GM19455 (cell line): Measurements from ENCODE around the gene PRKG1.
"Not testable (repeated sequence)": the region's sequence is repeated elsewhere in the genome, so short reads cannot be mapped to it uniquely, and the experiment has no call there.

ENCODE experiments used
- ATAC-seq: cut with Tn5 transposase; IDR thresholded peaks from one replicate; pipeline ENCODE4 v1.9.1; 2021; ENCODE audit not compliant: unreplicated experiment

Gene PRKG1

DNA sequence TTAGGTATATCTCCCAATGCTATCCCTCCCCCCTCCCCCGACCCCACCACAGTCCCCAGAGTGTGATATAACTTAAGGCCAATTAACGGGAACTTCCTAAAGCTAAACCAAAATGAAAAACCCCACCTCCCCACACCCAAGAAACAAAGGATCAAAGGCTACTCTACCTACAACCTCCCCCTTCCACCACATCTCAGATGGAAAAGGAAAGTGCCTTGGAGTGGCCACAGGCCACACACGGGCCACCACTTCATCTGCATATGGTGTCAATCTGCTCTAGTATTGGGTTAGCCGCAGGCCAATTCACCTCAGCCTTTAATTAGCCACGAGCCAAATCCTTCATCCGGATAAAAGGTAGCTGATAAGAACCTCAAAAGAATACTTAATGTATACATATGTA, 605.6 kb downstream of the PRKG1 start:
- ATAC-seq, result no peak

DNA sequence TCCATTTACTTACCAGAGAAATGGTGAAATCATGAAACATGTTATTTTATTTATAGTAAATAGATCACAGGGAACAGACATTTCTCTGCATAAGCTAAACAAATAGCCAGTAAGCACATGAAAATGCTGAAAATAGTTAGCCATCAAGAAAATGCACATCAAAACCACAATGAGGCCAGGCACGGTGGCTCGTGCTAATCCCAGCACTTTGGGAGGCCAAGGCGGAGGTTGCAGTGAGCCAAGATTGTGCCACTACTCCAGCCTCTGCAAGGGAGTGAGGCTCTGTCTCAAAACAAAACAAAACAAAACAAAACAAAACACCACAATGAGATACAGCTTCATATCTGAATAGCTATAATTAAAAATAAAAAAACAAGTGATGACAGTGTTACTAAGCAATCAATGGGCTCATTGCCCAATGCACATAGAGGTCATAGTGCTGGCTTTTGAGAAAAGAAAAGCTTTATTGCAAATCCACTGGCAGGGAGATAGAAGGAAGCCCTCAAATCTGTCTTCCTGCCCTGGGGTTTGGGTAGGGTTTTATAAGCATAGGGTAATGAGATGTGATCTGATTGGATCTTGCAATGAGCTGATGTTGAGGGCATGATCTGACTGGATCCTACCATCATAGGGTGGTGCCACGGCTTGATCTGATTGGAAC, 608.9 kb downstream of the PRKG1 start:
- no peak for ATAC-seq

DNA sequence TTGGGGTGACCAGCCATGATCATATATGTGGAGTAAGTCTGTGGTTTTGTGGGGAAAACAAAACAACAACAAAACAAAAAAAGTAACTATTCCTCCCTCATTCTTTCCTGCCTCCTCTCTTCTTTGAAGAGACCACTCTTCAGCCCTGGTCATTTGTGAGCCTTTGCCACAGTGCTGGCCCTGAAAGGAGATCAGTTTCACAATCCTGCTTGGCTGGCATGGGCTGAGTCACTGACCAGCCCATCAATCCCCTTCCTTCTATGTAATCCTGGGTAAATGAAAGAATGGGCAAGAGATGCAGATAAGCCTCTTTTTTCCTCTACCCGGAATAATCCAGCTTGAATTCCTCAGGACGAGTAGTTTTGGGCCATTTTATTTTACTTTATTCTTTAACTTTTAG, 611.5 kb downstream of the PRKG1 start:
- no peak for ATAC-seq

DNA sequence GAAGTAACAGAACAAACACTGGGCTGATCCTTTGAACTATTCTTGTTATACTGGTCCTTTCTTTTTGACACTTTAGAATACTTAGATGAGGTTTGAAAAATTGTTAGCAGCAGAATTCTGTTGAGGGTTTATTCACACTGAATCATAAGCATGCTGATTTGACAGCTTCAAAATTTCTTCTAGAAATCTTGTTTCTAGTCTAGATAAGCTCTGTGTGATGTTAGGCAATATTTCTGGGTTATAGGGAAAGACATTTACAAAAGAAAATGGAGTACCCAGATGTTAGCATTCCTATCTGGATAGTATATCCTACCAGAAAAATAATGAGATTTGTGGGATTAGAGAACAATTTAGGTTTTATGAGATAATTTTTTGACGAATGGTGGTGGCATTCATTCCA, 613.0 kb downstream of the PRKG1 start:
- ATAC-seq, result no peak

DNA sequence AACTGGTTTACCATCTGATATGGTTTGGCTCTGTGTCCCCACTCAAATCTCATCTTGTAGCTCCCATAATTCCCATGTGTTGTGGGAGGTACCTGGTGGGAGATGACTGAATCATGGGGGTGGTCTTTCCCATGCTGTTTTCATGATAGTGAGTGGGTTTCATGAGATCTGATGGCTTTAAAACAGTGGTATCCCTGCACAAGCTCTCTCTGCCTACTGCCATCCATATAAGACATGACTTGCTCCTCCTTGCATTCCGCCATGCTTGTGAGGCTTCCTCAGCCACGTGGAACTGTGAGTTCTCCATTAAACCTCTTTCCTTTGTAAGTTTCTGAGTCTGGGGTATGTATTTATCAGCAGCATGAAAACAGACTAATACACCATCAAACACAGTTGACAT, 614.5 kb downstream of the PRKG1 start:
- ATAC-seq, result not testable (repeated sequence)

DNA sequence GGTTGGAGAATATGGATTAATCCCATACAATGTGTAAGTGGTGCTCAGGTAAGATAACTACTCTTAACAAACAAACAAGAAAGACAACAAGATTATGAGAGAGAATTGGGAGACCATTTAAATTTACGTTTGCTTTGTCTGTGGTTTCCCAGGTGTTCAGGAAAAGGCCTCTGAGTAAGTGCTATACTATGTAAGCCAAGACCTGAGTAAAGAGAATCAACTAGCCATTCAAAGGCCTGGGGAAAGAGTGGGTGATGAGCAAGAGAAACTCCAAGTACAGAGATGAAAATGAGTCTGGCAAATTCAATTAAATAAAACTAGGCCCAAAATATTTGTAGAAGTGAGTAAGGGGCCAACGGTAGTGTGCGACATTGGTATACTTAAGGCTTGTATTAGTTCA, 615.2 kb downstream of the PRKG1 start:
- ATAC-seq, result no peak

DNA sequence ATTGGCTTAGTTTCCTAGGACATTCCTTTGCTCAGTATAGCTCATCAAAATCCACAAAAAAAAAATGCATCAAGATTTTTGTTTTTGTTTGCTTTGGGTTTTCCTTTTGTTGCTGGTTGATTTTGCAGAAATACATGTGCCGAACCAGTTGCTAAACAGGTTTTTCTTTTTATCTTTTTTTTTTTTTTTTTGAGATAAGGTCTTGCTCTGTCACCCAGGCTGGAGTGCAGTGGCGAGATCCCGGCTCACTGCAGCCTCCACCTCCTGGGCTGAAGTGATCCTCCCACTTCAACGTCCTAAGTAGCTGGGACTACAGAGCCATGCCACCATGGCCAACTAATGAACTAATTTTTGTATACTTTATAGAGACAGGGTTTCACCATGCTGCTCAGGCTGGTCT, 616.8 kb downstream of the PRKG1 start:
- no peak for ATAC-seq

DNA sequence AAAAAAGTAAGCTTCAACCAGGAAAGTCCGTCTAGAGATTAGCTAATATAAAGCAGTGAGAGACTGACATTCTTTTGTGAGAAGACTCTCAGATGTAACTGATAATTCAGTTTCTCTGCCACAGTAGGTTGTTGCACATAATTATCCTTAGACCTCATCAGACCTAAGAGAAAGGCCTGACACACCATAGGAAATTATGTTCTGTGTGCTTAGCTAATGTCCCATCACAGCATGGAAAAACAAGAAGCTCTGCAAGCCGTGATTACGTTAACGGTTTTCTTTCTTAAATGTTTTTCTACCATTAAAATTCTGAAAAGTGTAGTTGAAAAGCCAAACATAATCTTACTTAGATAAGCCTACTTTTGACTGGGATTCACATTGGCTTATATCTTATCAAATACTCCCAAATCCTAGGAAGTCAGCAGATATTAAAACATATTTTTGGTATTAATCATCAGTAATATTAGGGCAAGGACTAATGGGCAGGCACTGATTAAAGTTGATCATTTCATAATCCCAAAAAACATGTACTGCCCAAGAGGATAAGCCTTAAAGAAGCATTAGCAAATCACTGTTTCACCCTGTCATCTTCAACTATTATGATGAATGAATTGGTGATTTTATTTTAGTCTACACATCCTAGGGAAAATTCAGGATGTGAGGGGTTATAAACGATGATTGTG, 619.9 kb downstream of the PRKG1 start:
- ATAC-seq, result no peak

DNA sequence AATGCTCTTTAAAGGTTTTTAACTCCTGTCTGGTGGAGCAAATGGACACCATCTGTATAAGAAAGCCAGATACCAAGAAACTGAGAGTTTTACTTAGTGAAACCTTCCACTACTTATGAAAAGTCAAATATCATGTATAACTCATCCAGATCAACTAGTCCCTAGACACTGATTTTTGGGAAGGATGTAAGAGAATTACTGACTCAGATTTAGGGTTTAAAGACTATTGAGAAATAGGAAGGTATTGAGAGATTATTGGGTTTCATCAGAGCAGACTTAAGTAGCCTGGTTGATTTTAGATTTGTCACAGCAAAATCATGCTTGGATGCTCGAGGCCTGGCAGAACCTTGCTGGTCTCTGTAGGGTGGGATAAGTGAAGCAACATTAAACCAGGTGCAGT, 622.0 kb downstream of the PRKG1 start:
- no peak for ATAC-seq

DNA sequence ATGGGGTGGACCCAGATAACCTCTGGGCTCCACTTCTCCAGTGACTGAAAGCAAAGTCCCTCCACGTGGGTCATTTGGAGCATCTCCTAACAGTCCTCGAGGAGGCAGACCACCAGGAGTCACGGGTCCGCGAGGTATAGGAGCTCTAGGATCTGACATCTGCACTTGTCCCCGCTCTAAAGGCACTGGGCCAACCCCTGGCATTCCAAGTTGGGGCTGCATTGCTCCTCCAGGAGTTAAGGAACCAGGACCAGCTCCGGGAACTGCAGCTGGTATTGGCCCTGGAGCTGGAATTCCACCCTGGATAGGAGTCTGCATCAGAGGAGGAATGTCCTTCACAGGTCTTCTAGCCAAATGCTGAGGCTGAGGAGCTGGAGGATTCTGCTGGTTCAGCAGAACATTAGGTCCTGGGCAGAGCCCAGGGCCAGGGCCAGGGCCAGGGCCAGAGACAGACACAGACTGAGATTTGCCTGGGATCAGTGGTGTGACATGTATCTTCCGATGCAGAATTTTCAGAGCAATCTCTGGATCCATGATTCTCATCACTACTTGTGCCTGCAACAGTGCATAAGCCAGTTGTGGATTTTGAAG, 624.3 kb downstream of the PRKG1 start:
- no peak for ATAC-seq

DNA sequence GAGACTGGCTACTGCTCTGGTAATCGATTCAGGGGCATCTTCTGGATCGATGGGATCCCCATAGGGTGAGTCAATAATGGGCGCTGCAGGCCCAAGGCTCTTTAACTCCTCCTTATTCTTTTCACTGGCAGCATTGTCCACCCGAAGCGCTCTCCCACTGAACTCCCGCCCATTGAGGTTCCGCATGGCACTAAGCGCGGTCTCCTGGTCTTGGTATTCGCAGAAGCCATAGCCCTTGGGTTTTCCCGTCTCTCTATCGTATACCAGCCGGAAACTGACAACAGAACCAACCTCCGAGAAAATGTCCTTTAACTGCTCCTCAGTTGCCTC, 624.8 kb downstream of the PRKG1 start:
- ATAC-seq, result peak; percentile 38

DNA sequence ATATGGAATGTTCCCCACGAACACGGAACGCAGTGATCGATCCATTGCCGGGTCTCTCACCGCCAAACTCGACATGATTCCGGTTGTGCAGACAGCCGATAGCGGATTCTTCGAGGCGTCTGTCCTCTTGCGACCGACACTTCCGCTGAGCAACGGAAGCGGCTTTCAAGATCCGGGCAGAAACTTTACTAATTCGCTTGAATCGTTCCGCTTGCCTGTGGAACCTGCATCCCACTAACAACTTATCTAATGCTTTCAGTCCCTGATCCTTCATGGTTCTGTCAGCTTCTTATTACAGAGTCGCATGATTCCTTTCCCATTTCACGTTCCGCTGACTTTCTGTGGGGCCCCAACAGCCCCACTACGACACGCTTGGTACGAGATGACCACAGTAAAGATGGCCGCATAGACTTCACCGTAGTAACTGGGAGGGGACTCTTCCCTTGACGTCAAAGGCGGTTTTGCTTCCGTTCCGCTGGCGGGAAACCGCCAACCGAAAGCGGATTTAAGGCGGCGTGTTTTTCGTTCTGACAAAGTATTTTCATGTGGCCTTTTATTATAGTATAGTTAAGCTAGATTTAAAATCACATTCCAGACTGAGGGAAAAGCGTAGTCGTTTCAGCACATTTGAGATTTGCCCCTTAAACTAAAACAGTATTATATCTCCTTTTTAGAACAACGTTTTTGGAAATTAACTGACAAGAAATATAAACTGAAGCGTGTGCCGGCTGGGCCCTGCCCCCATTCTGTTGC, 625.4 kb downstream of the PRKG1 start, which contains the start of gene CSTF2T:
Gene CSTF2T (minus strand): TSS at position 121 of the 753 bp plus-strand sequence. CDS start 46 bp downstream, at position 75.
- ATAC-seq, result peak; percentile 94

DNA sequence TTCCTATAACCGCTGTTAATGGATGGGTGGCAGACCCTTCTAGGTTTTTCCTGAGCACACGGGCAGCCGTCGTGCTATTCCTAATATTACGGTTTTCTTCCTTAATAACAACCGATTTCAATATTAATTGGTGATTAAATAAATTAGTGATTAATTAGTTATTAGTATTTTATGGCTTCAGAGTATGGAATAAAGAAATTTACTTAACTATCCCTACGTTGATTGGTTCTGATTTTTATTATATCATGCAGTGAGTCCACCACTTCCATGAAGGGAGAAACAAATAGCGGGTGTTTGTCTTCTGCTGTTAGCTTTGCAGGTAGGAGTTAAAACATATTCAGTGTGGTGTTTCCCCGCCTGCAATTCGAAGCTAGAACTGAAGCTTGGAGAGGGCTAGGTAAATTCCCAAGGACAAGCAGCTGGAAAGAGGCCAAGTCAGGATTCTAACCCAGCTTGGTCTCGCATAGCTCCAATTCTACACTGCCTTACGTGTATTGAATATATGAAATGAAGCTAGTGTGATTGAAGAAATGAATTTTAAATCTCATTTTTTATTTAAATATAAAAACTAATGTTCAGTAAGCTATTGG, 626.0 kb downstream of the PRKG1 start:
- ATAC-seq, result no peak

DNA sequence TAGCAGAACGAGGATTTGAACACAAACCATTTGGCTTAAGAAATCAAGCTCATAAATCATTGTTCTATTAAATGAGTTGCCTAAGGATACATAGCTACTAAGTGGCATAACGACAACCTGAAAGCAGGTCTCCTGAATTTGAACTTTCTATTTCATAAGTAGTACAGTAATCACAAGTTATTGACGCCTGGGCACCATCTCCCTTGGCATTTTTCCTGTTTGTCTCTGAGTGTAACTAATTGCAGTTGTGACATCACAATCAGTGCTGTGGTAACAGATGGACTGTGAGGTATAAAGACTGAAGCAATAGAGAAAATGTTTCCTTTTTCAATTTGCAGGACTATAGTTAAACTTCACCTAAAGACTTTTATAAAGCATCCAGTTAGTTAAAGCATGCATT, 631.5 kb downstream of the PRKG1 start:
- ATAC-seq, result no peak

DNA sequence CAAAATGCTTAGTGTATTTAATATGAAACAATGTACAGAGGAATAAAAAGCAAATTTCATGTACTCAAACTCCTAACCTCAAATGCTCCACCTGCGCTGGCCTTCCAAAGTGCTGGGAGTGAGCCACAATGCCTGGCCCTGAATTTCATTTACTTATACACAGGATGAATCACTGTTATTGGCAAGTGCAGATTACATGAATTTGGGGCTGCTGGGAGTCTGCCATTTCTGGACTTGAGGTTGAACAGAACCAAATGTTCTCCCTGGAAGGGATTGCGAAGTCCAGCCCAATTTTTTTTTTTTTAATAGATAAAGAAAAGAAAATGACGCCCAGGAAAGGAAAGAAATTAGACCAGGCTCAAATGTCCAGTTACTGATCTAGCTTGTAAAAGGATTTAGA, 631.9 kb downstream of the PRKG1 start:
- ATAC-seq, result no peak

DNA sequence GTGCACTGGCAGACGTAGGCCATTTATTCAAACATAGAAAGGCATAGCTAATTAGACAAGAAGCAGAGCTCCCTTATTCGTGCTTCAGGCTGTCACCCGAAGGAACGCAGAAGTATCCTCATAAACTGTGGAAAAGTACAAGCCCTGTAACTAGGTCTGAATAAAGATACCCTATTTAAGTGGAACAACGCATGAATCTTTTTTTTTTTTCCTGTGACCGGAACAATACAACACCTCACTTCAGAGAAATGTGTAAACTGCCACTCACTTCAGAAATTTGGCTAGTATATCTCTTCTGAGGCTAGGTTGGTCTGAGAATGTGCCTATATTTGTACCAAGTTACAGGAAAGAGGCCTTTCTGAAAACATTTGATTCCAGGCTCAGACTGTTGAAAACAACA, 633.1 kb downstream of the PRKG1 start:
- no peak for ATAC-seq

DNA sequence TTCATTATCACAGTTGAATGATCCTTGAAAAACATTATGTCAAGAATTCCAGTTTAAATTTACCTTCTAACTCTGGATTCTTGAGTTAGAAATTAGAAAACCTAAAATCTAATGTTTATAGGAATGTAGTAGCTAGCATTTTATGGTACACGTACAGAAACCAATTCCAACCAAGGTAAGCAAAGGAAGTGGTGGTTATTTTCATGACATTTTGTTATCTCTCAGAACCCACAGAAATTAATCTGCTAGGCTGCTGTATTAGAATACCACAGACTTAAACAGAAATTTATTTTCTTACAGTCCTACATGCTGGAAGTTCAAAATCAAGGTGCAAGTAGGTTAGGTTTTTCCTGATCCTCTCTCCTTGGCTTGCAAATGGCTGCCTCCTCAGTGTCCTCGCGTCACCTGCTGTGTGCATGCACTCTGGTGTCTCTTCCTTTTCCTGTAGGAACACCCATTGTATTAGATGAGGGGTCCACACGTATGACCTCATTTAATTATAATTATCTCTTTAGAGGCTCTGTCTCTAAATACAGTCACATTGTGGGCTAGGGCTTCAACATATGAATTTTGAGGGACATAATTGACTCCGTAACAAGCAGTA, 633.6 kb downstream of the PRKG1 start:
- ATAC-seq, result no peak

DNA sequence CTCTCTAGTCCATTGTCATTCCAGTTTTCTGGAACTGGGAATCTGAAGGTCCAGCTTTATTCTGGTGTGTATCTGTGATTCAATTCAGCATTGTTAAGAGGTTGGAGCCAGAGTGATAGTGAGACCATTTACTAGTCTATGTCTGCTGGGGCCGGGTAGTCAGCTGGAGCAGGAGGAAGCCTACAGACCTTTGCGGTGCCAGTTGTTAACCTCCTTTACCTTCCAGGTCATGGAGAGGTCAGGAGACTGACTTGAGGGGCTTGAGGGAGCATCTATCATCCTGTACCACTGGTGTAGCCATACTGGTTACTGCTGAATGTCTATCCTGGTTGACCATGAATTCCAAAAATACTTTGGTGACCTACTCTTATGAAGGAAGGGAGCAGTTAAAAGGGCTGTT, 634.3 kb downstream of the PRKG1 start:
- no peak for ATAC-seq

DNA sequence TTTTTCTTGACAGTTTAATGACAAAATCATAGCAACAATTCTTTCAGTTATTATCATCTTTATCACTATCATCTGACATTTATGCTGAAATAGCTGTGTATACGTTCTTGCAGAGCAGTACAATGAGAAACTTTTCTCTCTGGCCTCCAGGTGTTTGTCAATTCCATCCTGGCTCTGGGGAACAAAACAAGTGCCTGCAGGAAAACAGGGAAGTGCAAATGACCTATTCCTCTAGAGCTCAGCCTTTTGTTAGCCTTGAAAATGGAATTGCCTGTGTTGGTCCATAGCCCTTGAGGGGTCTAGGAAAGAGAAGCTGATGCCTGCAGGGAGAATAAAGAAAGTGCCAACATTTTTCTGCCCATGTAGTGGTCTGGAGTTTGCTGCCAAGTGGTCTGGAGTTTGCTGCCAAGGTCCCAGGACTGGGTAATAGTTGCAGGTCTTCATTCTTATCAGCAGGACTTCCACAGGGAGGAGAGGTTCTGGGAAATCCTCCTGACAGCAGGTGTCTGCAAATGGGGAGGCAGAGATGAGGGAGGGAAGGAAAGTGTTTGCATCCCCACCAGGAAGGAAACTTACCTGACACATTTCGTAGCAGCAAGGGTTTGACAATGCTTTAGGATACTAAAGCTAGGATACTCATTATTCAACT, 635.2 kb downstream of the PRKG1 start:
- no peak for ATAC-seq

DNA sequence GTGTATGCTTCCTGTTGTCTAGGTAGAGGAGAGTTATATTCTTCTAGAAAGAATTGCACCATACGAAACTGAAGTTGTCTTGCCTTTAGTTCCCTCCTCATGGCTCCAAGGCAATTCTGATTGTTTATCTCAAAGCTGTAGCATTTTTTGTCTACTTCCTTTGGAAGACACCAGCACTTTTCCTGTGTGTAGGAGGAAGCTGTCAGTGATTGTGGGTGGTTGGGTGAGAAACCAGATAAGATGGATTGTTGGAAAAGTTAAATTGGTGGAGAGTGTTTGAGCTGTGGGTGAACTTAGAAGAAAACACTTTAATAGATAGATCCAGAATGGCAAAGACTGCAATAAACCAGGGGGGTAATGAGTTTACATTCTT, 637.2 kb downstream of the PRKG1 start:
- no peak for ATAC-seq

DNA sequence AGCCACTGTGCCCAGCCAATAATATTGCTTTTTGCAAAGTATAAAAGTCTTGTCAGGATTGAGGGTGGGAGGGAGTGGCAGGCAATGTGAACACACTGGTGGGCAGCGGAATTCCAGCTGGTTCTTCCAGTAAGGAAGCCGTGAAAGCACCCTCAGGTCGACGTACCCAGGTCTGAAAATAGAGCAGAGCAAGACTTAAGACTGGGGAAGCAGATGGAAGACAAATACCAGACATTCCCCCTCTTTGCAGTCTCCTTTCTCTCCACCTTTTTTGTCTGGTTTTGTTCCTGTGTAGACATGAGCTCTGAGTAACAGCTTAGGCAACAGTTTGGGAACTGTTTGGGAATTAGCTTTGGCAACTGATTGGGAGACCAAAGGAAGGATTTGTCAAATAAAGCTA, 642.7 kb downstream of the PRKG1 start:
- ATAC-seq, result no peak
